ENCODE measurements around the gene NOL7.

- TF ChIP-seq CTCF (IDR thresholded peaks at IDR 0.05) (no peak), POLR2A (IDR thresholded peaks at IDR 0.05) (no peak)
Observed at GRCh38 chr6:13600036-13600435, 15.1 kb upstream of the NOL7 start.
